Measurements from ENCODE around the gene MYEOV.

Gene MYEOV

GRCh38 chr11:69267395-69267805 is 26.6 kb upstream of the MYEOV start:
- no peak for DNase-seq

- DNase-seq: no peak
These were observed 25.0 kb upstream of the MYEOV start for GRCh38 chr11:69268911-69269310.

GRCh38 chr11:69269388-69269787 is 24.6 kb upstream of the MYEOV start:
- no peak for DNase-seq

GRCh38 chr11:69269926-69270697 is 23.8 kb upstream of the MYEOV start:
- no peak for DNase-seq

GRCh38 chr11:69270941-69271340 is 23.0 kb upstream of the MYEOV start:
- no peak for DNase-seq

- DNase-seq: no peak
These were observed 21.9 kb upstream of the MYEOV start for GRCh38 chr11:69272055-69272454.

GRCh38 chr11:69272831-69273485 is 21.0 kb upstream of the MYEOV start:
- no peak for DNase-seq

GRCh38 chr11:69273571-69273970 is 20.4 kb upstream of the MYEOV start:
- no peak for DNase-seq

- no peak for DNase-seq
These were observed 19.4 kb upstream of the MYEOV start for GRCh38 chr11:69274531-69275016.

- DNase-seq: no peak
These were observed 18.8 kb upstream of the MYEOV start for GRCh38 chr11:69275178-69275577.

- DNase-seq: no peak
These were observed 17.8 kb upstream of the MYEOV start for GRCh38 chr11:69276165-69276564.

- no peak for DNase-seq
These were observed 16.7 kb upstream of the MYEOV start for GRCh38 chr11:69277074-69277809.

- no peak for DNase-seq
These were observed 15.7 kb upstream of the MYEOV start for GRCh38 chr11:69278091-69278867.

GRCh38 chr11:69280451-69280850 is 13.5 kb upstream of the MYEOV start:
- no peak for DNase-seq

GRCh38 chr11:69280994-69281393 is 13.0 kb upstream of the MYEOV start:
- no peak for DNase-seq

- no peak for DNase-seq
These were observed 10.5 kb upstream of the MYEOV start for GRCh38 chr11:69283446-69283845.

GRCh38 chr11:69284081-69284511 is 9.9 kb upstream of the MYEOV start:
- no peak for DNase-seq

GRCh38 chr11:69285091-69285490 is 8.9 kb upstream of the MYEOV start:
- no peak for DNase-seq

GRCh38 chr11:69285766-69286165 is 8.2 kb upstream of the MYEOV start:
- no peak for DNase-seq

GRCh38 chr11:69286374-69287371 is 7.3 kb upstream of the MYEOV start:
- no peak for DNase-seq
